PC-9 (cell line): ENCODE results near the gene GSTP1.
A peak's percentile ranks its signal among the peaks of the same experiment; 100 is the strongest.

ENCODE experiments used
- CTCF ChIP-seq: fragments of 200-600 bp; sonication (generic); conservative IDR thresholded peaks from 2 replicates; pipeline ENCODE4 v1.6.1; 2017; ENCODE audit warnings: mixed run types, antibody characterized with exemption, mild to moderate bottlenecking, moderate library complexity
- EZH2 ChIP-seq: fragments of 200-600 bp; sonication (generic); IDR thresholded peaks from 2 replicates; pipeline ENCODE4 v1.8.0; 2017; ENCODE audit warnings: antibody characterized with exemption, low read depth

- TF ChIP-seq EZH2: no peak
- TF ChIP-seq CTCF: peak; percentile 57
These were observed 23.1 kb downstream of the GSTP1 start, which contains the start of gene NDUFV1 for GRCh38 chr11:67606492-67607295.
